HUES48 (cell line): ENCODE results near the gene UBAC1.
"Not testable (repeated sequence)": the region's sequence is repeated elsewhere in the genome, so short reads cannot be mapped to it uniquely, and the experiment has no call there.

Experiments
- H3K27ac ChIP-seq: one replicate; pipeline ENCODE4 v1.7.0; 2013; ENCODE audit warnings: low read depth, low read length, inconsistent platforms
- H3K27me3 ChIP-seq: 2 replicates; pipeline ENCODE4 v1.6.1; 2013; ENCODE audit warnings: mild to moderate bottlenecking, low read length; ENCODE audit not compliant: control insufficient read depth, insufficient read depth
- H3K36me3 ChIP-seq: 2 replicates; pipeline ENCODE4 v1.6.1; 2013; ENCODE audit warnings: low read length; ENCODE audit not compliant: control insufficient read depth, insufficient read depth
- H3K4me1 ChIP-seq: 2 replicates; pipeline ENCODE4 v1.6.1; 2013; ENCODE audit warnings: mild to moderate bottlenecking, low read length; ENCODE audit not compliant: control insufficient read depth, insufficient read depth
- H3K4me3 ChIP-seq: 2 replicates; pipeline ENCODE4 v1.5.1; 2013; ENCODE audit warnings: mild to moderate bottlenecking, low read depth, low read length
- H3K9ac ChIP-seq: 2 replicates; pipeline ENCODE4 v1.6.1; 2013; ENCODE audit warnings: mild to moderate bottlenecking, low read depth, low read length, moderate library complexity
- H3K9me3 ChIP-seq: 2 replicates; pipeline ENCODE4 v1.6.1; 2013; ENCODE audit warnings: low read length; ENCODE audit not compliant: control insufficient read depth, insufficient read depth

Gene UBAC1

DNA sequence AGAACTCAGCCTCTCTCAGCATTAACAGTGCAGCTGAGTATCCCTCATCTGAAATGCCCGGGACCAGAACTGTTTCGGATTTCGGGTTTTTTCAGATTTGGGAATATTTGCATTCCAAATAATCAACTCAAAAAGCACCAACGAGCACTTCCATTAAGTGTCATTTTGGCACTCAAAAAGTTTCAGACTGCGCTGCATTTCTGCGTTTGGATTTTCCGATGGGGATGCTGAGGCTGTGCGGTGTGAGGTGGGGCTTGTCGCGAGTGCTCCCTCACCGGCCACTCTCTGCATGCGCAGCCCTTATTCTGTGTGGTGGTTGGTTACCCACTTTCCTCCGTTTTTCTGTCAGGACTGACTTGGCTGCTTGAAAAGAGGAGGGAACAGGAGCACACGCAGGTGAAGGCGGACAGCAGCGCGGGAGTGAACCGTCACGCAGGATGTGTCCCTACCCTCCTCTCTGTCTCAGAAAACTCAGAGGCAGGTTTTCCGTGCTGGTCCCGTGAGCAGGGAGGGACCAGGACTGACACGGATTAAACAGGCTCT lies 8.4 kb downstream of the UBAC1 start:
- Histone ChIP-seq H3K9ac (no peak overlapping the region), H3K36me3 (peaks cover 38% of the 10 kb centered on the region), H3K27me3 (no peaks in the 10 kb centered on the region), H3K9me3 (no peaks in the 10 kb centered on the region), H3K4me3 (no peak overlapping the region), H3K27ac (no peak overlapping the region), H3K4me1 (no peaks in the 10 kb centered on the region)

DNA sequence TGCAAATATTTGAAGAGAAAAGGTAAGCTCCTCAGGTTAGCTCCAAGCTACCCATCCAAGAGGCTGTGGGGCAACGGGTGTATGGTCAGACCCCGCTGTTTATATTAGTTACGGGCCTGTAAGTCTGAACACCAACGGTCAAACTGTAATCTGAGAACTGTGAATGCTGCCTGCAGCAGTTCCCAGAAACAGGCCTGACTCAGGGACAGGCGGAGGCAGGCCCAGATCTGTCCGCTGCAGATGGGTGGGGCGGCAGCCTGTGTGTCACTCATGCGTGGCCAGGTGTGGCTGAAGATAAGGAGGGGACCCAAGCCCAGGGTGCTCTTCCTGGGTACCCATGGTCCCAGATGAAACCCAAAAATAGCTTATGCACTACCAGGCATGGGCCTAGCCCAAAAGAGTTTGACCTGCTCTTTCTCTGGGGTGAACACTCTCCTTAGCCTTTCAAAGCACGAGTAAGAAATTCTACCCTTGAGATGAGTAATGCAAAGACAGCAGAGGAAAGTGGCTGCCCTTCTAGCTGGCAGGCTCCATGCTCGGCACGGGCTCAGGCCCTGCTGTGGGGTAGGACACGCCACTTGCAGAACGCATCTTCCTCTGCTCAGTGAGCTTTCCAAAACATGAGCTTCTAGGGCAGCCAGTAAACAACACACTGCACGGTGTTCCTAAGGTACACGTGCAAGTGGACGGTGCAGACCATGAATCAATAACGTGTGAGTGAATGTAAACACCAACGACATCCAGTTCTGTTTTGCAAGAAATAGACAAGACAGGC lies 9.1 kb downstream of the UBAC1 start:
- H3K4me1 ChIP-seq, result no peaks in the 10 kb centered on the region
- H3K27me3 ChIP-seq, result no peaks in the 10 kb centered on the region
- no peak overlapping the region for H3K27ac ChIP-seq
- H3K4me3 ChIP-seq, result no peak overlapping the region
- H3K9ac ChIP-seq, result no peak overlapping the region
- H3K36me3 ChIP-seq, result peaks cover 41% of the 10 kb centered on the region
- H3K9me3 ChIP-seq, result no peaks in the 10 kb centered on the region

DNA sequence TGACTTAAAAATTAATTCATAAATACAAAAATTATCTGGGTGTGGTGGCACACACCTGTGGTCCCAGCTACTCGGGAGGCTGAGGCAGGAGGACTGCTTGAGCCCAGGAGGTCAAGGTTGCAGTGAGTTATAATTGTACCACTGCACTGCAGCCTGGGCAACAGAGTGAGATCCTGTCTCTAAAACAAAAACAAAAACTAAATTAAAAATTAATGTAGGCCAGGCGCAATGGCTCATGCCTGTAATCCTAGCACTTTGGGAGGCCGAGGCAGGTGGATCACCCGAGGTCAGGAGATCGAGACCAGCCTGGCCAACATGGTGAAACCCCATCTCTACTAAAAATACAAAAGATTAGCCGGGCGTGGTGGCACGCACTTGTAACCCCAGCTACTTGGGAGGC lies 9.9 kb downstream of the UBAC1 start:
- not testable (repeated sequence) for H3K27me3 ChIP-seq, H3K9me3 ChIP-seq, H3K4me1 ChIP-seq, H3K4me3 ChIP-seq, H3K9ac ChIP-seq, H3K27ac ChIP-seq
- H3K36me3 ChIP-seq, result peaks cover 49% of the 10 kb centered on the region

DNA sequence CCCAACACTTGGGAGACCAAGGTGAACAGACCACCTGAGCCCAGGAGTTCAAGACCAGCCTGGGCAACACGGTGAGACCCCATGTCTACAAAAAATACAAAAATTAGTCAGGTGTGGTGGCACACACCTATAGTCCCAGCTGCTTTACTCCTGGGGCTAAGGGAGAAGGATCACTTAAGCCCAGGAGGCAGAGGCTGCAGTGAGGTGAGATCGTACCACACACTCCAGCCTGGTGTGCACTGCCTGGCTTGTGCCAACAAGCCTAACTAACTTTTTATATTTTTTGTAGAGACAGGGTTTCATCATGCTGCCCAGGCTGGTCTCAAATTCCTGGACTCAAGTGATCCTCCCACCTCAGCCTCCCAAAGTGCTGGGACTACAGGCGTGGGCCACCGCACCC lies 10.3 kb downstream of the UBAC1 start:
- peaks cover 53% of the 10 kb centered on the region for H3K36me3 ChIP-seq
- H3K4me1 ChIP-seq, result not testable (repeated sequence)

GRCh38 chr9:135950135-135950682 lies 11.0 kb downstream of the UBAC1 start:
- Histone ChIP-seq H3K27ac (no peak overlapping the region), H3K9me3 (no peaks in the 10 kb centered on the region), H3K4me1 (no peaks in the 10 kb centered on the region), H3K9ac (no peak overlapping the region), H3K27me3 (no peaks in the 10 kb centered on the region), H3K36me3 (peaks cover 60% of the 10 kb centered on the region), H3K4me3 (no peak overlapping the region)

More for the DNA sequence above, 10.3 kb downstream of the UBAC1 start:
- not testable (repeated sequence) for H3K27ac ChIP-seq, H3K9me3 ChIP-seq, H3K27me3 ChIP-seq, H3K9ac ChIP-seq, H3K4me3 ChIP-seq

- H3K4me3 ChIP-seq, result no peak overlapping the region
- H3K36me3 ChIP-seq, result peaks cover 61% of the 10 kb centered on the region
- no peak overlapping the region for H3K9ac ChIP-seq
- no peak overlapping the region for H3K27ac ChIP-seq
- no peaks in the 10 kb centered on the region for H3K9me3 ChIP-seq
- no peaks in the 10 kb centered on the region for H3K4me1 ChIP-seq
- no peaks in the 10 kb centered on the region for H3K27me3 ChIP-seq
Observed at GRCh38 chr9:135949501-135950134, 11.6 kb downstream of the UBAC1 start.

DNA sequence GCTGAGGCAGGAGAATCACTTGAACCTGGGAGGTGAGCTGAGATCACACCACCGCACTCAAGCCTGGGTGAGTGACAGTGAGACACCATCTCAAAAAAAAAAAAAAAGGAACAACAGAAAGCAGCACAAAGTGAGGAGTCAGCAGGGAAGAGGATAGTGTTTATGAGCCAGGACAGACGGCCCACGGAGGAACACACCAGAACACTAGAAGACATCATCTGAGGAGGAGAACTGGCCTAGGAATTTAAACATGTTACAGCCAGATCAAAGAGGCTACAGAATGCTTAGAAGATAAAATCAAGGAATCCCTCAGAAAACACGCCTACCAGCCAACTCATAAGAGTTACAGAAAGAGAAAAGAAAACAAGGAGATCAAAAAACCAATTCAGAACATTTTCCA lies 12.2 kb downstream of the UBAC1 start:
- H3K9ac ChIP-seq, result no peak overlapping the region
- H3K36me3 ChIP-seq, result peaks cover 62% of the 10 kb centered on the region

DNA sequence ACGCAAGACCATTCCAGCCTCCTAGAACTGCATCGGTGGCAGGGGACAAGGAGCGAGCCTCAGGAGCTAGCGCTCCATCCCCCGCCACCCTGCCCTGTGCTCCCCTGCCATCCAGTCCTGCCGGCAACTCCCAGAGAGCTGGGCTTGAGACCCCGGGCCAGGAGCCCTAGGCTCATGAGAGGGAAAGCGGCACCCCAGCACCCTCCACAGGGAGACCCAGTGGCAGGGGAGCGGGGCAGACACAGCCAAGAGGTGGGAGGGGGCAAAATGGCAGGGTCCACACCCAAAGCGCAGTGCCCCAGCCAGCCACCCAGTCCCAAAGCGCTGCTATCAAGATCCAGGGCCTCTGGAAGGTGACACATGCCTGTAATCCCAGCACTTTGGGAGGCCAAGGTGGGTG lies 12.7 kb downstream of the UBAC1 start:
- no peak overlapping the region for H3K4me3 ChIP-seq
- no peaks in the 10 kb centered on the region for H3K9me3 ChIP-seq
- H3K4me1 ChIP-seq, result no peaks in the 10 kb centered on the region
- H3K27ac ChIP-seq, result no peak overlapping the region
- H3K9ac ChIP-seq, result no peak overlapping the region
- H3K36me3 ChIP-seq, result peaks cover 64% of the 10 kb centered on the region
- H3K27me3 ChIP-seq, result no peaks in the 10 kb centered on the region

More for the DNA sequence above, 12.2 kb downstream of the UBAC1 start:
- Histone ChIP-seq H3K27me3 (no peaks in the 10 kb centered on the region), H3K27ac (no peak overlapping the region), H3K9me3 (no peaks in the 10 kb centered on the region), H3K4me3 (no peak overlapping the region), H3K4me1 (no peaks in the 10 kb centered on the region)

DNA sequence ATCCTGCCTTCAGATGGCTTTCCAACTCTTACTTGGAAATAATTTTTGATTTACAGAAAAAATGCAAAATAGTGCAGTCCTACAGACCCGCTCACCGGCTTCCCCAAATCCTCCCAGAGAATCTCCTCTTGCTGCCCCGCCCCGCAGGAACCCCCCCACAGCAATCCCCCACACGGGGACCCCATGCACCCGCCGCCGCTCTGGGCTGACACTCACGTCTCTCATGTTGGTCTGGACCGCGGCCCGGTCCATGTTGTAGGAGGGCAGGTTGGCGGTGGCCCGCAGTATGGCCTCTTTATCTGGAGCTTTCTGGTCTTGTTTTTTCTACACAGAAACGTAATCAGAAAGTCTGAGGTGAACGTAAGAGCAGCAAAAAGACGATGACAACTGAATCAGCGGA lies 13.6 kb downstream of the UBAC1 start:
- Histone ChIP-seq H3K36me3 (peaks cover 61% of the 10 kb centered on the region), H3K27ac (no peak overlapping the region), H3K9me3 (no peaks in the 10 kb centered on the region), H3K9ac (no peak overlapping the region), H3K4me1 (no peaks in the 10 kb centered on the region), H3K4me3 (no peak overlapping the region), H3K27me3 (no peaks in the 10 kb centered on the region)

DNA sequence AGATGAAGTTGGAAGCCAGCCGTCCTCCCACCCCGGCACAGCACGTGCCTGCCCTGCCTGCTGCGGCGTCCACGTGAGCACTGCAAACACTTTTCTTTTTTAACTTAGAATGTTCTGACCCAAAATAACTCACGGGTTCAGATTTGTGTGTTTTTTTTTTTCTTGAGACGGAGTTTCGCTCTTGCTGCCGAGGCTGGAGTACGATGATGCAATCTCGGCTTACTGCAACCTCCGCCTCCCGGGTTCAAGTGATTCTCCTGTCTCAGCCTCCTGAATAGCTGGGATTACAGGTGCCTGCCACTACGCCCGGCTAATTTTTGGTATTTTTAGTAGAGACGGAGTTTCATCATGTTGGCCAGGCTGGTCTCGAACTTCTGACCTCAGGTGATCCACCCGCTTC lies 14.1 kb downstream of the UBAC1 start:
- not testable (repeated sequence) for H3K27me3 ChIP-seq, H3K4me1 ChIP-seq, H3K9me3 ChIP-seq, H3K4me3 ChIP-seq, H3K9ac ChIP-seq, H3K27ac ChIP-seq
- H3K36me3 ChIP-seq, result peaks cover 56% of the 10 kb centered on the region

DNA sequence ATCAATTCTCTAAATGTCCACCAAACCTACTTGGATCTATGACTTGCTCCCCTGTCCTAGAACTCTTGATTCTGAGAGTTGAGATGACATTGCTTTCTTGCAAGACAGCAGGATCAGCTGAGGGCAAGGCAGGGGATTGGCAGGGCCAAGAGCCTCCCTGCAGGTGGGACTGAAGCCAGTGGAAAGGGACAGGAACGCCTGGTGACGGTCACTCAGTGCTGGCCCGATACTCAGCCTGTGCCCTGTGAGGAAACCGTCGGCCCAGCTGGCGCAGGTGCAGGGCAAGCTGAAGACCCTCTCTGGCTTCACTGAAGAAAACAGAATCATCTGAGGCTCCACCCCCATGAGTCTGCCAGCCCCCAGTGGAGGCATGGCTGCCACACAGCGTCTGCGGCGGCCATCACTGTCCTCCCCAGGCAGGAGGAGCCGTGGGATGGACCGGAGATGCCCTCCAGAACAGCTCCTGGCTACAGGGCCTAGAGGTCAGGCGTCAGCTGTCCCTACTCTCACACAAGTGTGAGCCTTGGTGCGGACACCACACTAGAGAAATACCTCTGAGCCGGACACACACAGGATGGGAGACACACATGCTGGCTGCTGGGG lies 14.7 kb downstream of the UBAC1 start:
- H3K9ac ChIP-seq, result no peak overlapping the region
- no peaks in the 10 kb centered on the region for H3K4me1 ChIP-seq
- H3K27ac ChIP-seq, result no peak overlapping the region
- H3K4me3 ChIP-seq, result no peak overlapping the region
- no peaks in the 10 kb centered on the region for H3K9me3 ChIP-seq
- no peaks in the 10 kb centered on the region for H3K27me3 ChIP-seq
- H3K36me3 ChIP-seq, result peaks cover 58% of the 10 kb centered on the region
